ENCODE results near the gene DOLPP1.
A peak's percentile ranks its signal among the peaks of the same experiment; 100 is the strongest.
"Not testable (repeated sequence)": the region's sequence is repeated elsewhere in the genome, so short reads cannot be mapped to it uniquely, and the experiment has no call there.

Gene DOLPP1

DNA sequence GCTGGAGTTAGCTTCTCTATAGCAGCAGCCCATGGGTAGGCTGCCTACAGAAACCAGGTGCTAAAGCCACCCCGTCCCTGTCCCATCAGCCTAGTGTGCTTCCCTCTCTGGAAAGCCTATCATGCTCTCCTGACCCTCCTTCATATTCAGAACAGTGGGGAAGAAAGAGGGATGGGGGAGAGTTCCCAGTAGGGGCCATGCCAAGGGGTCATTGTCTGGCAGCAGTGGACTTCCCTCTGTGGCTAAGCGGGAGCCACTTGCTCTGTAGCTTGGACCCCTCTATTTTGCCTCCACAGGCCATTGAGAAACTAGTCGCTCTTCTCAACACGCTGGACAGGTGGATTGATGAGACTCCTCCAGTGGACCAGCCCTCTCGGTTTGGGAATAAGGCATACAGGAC lies 47.8 kb downstream of the DOLPP1 start:
- no peak for DNase-seq (ENCODE audit: low read depth in 1 of 2, low spot score in 1 of 2)
- no peak overlapping the region for H3K27ac ChIP-seq (replicated peaks)
- TF ChIP-seq SPI1 (IDR thresholded peaks at IDR 0.05; ENCODE audit: borderline replicate concordance, low read depth): no peak
- no peak for TF ChIP-seq POLR2AphosphoS5 (IDR thresholded peaks at IDR 0.05; ENCODE audit: low read depth)
- TF ChIP-seq GABPA (IDR thresholded peaks at IDR 0.05; ENCODE audit: low read depth): no peak
- TF ChIP-seq, protein P1, sequence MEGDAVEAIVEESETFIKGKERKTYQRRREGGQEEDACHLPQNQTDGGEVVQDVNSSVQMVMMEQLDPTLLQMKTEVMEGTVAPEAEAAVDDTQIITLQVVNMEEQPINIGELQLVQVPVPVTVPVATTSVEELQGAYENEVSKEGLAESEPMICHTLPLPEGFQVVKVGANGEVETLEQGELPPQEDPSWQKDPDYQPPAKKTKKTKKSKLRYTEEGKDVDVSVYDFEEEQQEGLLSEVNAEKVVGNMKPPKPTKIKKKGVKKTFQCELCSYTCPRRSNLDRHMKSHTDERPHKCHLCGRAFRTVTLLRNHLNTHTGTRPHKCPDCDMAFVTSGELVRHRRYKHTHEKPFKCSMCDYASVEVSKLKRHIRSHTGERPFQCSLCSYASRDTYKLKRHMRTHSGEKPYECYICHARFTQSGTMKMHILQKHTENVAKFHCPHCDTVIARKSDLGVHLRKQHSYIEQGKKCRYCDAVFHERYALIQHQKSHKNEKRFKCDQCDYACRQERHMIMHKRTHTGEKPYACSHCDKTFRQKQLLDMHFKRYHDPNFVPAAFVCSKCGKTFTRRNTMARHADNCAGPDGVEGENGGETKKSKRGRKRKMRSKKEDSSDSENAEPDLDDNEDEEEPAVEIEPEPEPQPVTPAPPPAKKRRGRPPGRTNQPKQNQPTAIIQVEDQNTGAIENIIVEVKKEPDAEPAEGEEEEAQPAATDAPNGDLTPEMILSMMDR (IDR thresholded peaks at IDR 0.05; ENCODE audit: insufficient read depth, low read length): no peak
- TF ChIP-seq, protein P2, sequence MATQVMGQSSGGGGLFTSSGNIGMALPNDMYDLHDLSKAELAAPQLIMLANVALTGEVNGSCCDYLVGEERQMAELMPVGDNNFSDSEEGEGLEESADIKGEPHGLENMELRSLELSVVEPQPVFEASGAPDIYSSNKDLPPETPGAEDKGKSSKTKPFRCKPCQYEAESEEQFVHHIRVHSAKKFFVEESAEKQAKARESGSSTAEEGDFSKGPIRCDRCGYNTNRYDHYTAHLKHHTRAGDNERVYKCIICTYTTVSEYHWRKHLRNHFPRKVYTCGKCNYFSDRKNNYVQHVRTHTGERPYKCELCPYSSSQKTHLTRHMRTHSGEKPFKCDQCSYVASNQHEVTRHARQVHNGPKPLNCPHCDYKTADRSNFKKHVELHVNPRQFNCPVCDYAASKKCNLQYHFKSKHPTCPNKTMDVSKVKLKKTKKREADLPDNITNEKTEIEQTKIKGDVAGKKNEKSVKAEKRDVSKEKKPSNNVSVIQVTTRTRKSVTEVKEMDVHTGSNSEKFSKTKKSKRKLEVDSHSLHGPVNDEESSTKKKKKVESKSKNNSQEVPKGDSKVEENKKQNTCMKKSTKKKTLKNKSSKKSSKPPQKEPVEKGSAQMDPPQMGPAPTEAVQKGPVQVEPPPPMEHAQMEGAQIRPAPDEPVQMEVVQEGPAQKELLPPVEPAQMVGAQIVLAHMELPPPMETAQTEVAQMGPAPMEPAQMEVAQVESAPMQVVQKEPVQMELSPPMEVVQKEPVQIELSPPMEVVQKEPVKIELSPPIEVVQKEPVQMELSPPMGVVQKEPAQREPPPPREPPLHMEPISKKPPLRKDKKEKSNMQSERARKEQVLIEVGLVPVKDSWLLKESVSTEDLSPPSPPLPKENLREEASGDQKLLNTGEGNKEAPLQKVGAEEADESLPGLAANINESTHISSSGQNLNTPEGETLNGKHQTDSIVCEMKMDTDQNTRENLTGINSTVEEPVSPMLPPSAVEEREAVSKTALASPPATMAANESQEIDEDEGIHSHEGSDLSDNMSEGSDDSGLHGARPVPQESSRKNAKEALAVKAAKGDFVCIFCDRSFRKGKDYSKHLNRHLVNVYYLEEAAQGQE (IDR thresholded peaks at IDR 0.05; ENCODE audit: insufficient replicate concordance, low read depth): no peak
- H3K27me3 ChIP-seq (ENCODE audit: insufficient read depth, poor library complexity, severe bottlenecking): no peaks in the 10 kb centered on the region
- H3K4me3 ChIP-seq (replicated peaks; ENCODE audit: insufficient read depth, low read length): no peak overlapping the region

DNA sequence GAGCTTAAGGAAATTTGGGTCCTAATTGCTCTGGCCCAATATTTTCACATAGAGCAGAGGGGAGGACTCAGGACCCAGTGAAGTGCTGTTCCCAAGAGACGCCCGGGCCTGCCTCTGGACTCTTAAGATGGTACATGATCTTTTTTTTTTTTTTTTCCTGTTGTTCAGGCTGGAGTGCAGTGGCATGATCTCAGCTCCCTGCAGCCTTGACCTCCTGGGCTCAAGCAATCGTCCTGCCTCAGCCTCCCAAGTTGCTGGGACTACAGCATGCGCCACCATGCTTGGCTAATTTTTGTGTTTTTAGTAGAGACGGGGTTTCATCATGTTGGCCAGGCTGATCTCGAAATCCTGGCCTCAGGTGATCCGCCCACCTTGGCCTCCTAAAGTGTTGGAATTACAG lies 49.4 kb downstream of the DOLPP1 start:
- not testable (repeated sequence) for DNase-seq (ENCODE audit: low read depth in 1 of 2, low spot score in 1 of 2); H3K27me3 ChIP-seq (ENCODE audit: insufficient read depth, poor library complexity, severe bottlenecking); H3K4me3 ChIP-seq (replicated peaks; ENCODE audit: insufficient read depth, low read length); H3K27ac ChIP-seq (replicated peaks)

DNA sequence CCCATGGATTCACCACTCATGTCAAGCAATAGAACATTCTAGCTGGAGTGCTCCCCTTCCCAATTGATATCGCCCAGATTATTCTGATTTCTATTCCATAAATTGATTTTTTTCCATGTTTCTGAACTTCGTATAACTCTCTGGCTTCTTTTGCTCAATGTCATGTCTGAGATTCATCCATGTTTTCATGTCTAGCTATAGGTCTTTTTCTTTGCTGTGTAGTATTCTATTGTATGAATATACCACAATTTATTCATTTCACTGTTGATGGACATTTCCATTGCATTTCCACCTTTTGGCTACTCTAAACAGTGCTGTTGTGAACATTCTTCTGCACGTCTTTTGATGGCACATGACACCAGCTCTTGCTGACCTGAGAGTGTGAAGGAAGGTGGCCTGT lies 49.9 kb downstream of the DOLPP1 start:
- no peaks in the 10 kb centered on the region for H3K27me3 ChIP-seq (ENCODE audit: insufficient read depth, poor library complexity, severe bottlenecking)
- DNase-seq (ENCODE audit: low read depth in 1 of 2, low spot score in 1 of 2): no peak
- no peak overlapping the region for H3K4me3 ChIP-seq (replicated peaks; ENCODE audit: insufficient read depth, low read length)
- TF ChIP-seq GABPA (IDR thresholded peaks at IDR 0.05; ENCODE audit: low read depth): no peak
- no peak for TF ChIP-seq POLR2AphosphoS5 (IDR thresholded peaks at IDR 0.05; ENCODE audit: low read depth)
- TF ChIP-seq, protein P1 (IDR thresholded peaks at IDR 0.05; ENCODE audit: insufficient read depth, low read length): no peak
- TF ChIP-seq SPI1 (IDR thresholded peaks at IDR 0.05; ENCODE audit: borderline replicate concordance, low read depth): no peak
- TF ChIP-seq, protein P2 (IDR thresholded peaks at IDR 0.05; ENCODE audit: insufficient replicate concordance, low read depth): no peak
- no peak overlapping the region for H3K27ac ChIP-seq (replicated peaks)

DNA sequence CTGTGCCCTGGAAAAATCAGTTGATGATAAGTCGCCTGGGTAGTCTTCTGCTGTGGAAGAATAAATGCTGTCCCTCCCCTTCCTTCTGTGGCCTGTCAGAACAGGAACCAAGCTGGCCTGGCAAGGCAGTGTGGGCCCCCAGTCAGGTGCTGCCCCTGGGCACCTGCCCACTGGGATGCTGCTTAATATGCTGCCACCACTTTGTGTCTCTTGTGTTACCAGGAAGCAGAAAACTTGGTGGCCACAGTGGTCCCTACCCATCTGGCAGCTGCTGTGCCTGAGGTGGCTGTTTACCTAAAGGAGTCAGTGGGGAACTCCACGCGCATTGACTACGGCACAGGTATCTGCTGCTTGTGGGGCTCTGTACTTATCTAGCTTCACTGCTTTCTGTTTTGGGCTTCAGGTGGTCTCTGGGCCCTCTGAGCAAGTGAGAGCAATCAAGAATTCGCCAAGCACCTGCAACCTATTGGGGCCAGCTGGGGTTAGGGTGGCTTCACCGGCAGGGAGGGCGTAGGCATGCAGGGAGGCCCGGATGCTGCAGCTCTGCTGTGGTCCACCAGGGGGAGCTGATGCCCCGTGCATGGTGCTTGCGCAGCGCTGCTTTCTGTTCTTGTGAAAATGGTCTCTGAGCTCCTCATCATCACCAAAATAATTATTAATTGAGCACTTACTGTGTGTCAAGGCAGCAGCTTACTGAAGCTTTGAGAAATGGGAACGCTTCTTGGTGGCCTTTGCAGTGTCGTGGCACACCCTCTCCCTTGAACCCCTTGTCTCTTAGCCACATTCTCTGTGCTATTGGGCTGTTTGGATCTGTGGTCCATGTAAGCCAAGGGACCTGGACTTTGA lies 50.6 kb downstream of the DOLPP1 start:
- DNase-seq (ENCODE audit: low read depth in 1 of 2, low spot score in 1 of 2): peak; percentile 30 to 78
- Histone ChIP-seq H3K27me3 (ENCODE audit: insufficient read depth, poor library complexity, severe bottlenecking) (no peaks in the 10 kb centered on the region), H3K4me3 (replicated peaks; ENCODE audit: insufficient read depth, low read length) (no peak overlapping the region), H3K27ac (replicated peaks) (no peak overlapping the region)
- TF ChIP-seq, protein P1 (IDR thresholded peaks at IDR 0.05; ENCODE audit: insufficient read depth, low read length): peak; percentile 99
- TF ChIP-seq SPI1 (IDR thresholded peaks at IDR 0.05; ENCODE audit: borderline replicate concordance, low read depth): no peak
